Measurements from ENCODE around the gene KREMEN1. TPM values are rescaled to one million over a fixed set of nuclear protein-coding genes. Genes with fewer than 3 reads are reported as not detected.

The KREMEN1 gene
- total and polyA plus RNA-seq, 4 donors: 1.2 to 22.6 (median 3.8) TPM

- Histone ChIP-seq H3K36me3 (ENCODE audit: control insufficient read depth in 4 of 4, insufficient read depth in 3 of 4, low read depth in 1 of 4, low read length in 3 of 4) (peaks cover 0 to 8% (median 3%) of the 10 kb centered on the region in 4 donors), H3K9me3 (ENCODE audit: control insufficient read depth in 4 of 4, low read length in 3 of 4) (no peaks in the 10 kb centered on the region), H3K4me1 (ENCODE audit: control insufficient read depth in 4 of 4, insufficient read depth in 4 of 4, low read length in 3 of 4) (peaks cover 0 to 4% (median 4%) of the 10 kb centered on the region in 4 donors), H3K27ac (ENCODE audit: low read depth in 1 of 2, low read length in 2 of 2) (no peak overlapping the region), H3K27me3 (ENCODE audit: control insufficient read depth in 4 of 4, insufficient read depth in 4 of 4, low read length in 3 of 4) (no peaks in the 10 kb centered on the region), H3K4me3 (ENCODE audit: low read depth in 1 of 3, low read length in 3 of 3) (no peak overlapping the region), H3K9ac (ENCODE audit: low read depth in 1 of 2, low read length in 2 of 2) (no peak overlapping the region)
- no peak for TF ChIP-seq GABPA (IDR thresholded peaks at IDR 0.05 in 1 of 2, conservative IDR thresholded peaks at IDR 0.05 in 1 of 2)
- TF ChIP-seq FOXA2 (IDR thresholded peaks at IDR 0.05): no peak
- TF ChIP-seq RXRA (IDR thresholded peaks at IDR 0.05): no peak
- TF ChIP-seq, protein P1, sequence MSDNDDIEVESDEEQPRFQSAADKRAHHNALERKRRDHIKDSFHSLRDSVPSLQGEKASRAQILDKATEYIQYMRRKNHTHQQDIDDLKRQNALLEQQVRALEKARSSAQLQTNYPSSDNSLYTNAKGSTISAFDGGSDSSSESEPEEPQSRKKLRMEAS (IDR thresholded peaks at IDR 0.05): no peak
- TF ChIP-seq ZBTB33 (IDR thresholded peaks at IDR 0.05): no peak
- no peak for TF ChIP-seq YY1 (IDR thresholded peaks at IDR 0.05)
- no peak for TF ChIP-seq NR2F2 (IDR thresholded peaks at IDR 0.05)
- no peak for TF ChIP-seq CTCF (IDR thresholded peaks at IDR 0.05; ENCODE audit: low read depth, low read length, missing input control)
- TF ChIP-seq EGR1 (IDR thresholded peaks at IDR 0.05; ENCODE audit: low read depth in 2 of 2): no peak
- no peak for TF ChIP-seq HNF4G (IDR thresholded peaks at IDR 0.05)
- no peak for TF ChIP-seq TAF1 (conservative IDR thresholded peaks at IDR 0.05)
- TF ChIP-seq HNF4A (conservative IDR thresholded peaks at IDR 0.05): no peak
- no peak for TF ChIP-seq JUND (IDR thresholded peaks at IDR 0.05)
- no peak for TF ChIP-seq SP1 (IDR thresholded peaks at IDR 0.05)
- no peak for TF ChIP-seq REST (IDR thresholded peaks at IDR 0.05)
- no peak for TF ChIP-seq FOXA1 (IDR thresholded peaks at IDR 0.05)
- peak; percentile 30 for DNase-seq (ENCODE audit: low spot score)
- WGBS: 92% methylated on average over 16 of the region's 16 CpGs
Measured at GRCh38 chr22:29143941-29144785, 71.3 kb downstream of the KREMEN1 start.

Measured in liver (tissue), 9 donors.